SJSA1 (cell line): ENCODE results near the gene HRC. TPM values are rescaled to one million over a fixed set of nuclear protein-coding genes. Genes with fewer than 3 reads are reported as not detected.

Source experiments
- DNase-seq, 2 experiments: peaks; one replicate each; pipeline ENCODE4 v3.0.0-alpha.2; 2015 to 2020; ENCODE audit warnings: low spot score in 2 of 2, low read depth in 1 of 2
- H3K27ac ChIP-seq: fragments of 250-450 bp; sonication (Bioruptor Pico); 2 replicates; pipeline ENCODE4 v1.5.1; 2020; ENCODE audit warnings: mild to moderate bottlenecking, moderate library complexity
- H3K27me3 ChIP-seq: fragments of 250-450 bp; sonication (Bioruptor Pico); replicated peaks from 2 replicates; pipeline ENCODE4 v1.5.1; 2020; ENCODE audit warnings: mild to moderate bottlenecking, moderate library complexity
- H3K36me3 ChIP-seq: fragments of 250-450 bp; sonication (Bioruptor Pico); 2 replicates; pipeline ENCODE4 v1.5.1; 2020; ENCODE audit warnings: mild to moderate bottlenecking
- H3K4me1 ChIP-seq: fragments of 250-450 bp; sonication (Bioruptor Pico); replicated peaks from 2 replicates; pipeline ENCODE4 v1.6.1; 2021; ENCODE audit warnings: mild to moderate bottlenecking
- H3K4me3 ChIP-seq: fragments of 250-450 bp; sonication (Bioruptor Pico); 2 replicates; pipeline ENCODE4 v1.5.1; 2020; ENCODE audit warnings: mild to moderate bottlenecking
- H3K9me3 ChIP-seq: fragments of 250-450 bp; sonication (Bioruptor Pico); replicated peaks from 2 replicates; pipeline ENCODE4 v1.5.1; 2020; ENCODE audit warnings: mild to moderate bottlenecking
- total RNA-seq: library from RNA; depleted of rRNA; stranded (reverse); fragments of >200 nt; shearing (Covaris generic); gene quantifications from 2 replicates; pipeline ENCODE4 v1.2.3, GENCODE V29; 2014; rRNA removed

HRC gene
- total RNA-seq, 1 experiment from 2014 or later, result not detected

DNA sequence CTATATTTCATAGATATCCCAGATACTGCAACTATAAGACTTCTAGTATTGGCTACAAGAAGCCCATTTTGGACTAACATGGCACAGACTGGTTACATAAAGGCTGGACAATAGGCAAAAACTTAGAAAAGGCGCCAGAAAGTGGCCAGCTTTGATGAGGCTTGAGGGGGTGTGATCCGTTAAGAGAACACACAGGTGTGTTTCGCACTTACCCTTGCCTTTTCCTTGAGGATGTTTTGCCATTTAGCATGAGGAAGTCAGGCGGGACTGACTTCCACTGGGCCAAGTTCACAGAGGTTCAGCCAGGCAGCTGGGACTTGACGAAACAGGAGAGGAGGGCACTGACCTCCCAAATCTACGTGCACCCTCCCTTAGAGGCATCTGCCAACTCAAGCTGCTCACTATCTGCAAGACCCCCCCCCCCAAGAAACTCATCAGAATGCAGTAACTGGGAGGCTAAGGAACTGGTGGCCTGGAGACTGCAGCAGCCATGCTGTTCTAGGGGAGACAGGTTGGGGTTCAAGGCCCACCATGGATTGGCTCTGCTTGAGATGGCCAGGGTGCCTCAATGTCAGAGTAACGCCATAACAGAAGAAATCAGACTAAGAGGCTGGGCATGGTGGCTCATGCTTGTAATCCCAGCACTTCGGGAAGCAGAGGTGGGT, 45.5 kb downstream of the HRC start:
- no peaks in the 10 kb centered on the region for H3K27me3 ChIP-seq
- H3K36me3 ChIP-seq, result peaks cover 55% of the 10 kb centered on the region
- peaks cover 3% of the 10 kb centered on the region for H3K9me3 ChIP-seq
- no peak for DNase-seq
- peaks cover 33% of the 10 kb centered on the region for H3K4me1 ChIP-seq
- no peak overlapping the region for H3K27ac ChIP-seq
- H3K4me3 ChIP-seq, result no peak overlapping the region

DNA sequence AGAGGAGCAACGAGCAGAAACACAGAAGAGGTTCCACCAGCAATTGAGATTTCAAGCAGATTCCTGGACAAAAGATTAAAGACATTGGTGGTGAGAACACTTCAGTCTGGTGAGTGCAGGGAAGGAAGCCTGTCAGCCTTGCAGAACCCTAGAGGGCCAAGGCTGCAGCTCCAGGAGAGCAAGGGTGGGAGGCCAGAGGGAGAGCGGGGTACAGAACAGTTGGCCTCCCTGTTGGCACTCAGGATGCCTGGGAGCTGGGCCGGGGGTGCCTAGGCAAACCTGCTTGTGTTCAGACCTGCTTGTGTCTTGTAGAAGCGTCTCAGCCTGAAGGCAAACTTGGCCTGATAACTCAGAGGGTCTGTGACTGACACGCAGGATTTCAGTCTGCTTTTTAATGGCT, 46.1 kb downstream of the HRC start:
- Histone ChIP-seq H3K4me1 (peaks cover 30% of the 10 kb centered on the region), H3K27ac (no peak overlapping the region), H3K4me3 (no peak overlapping the region), H3K9me3 (peaks cover 2% of the 10 kb centered on the region), H3K27me3 (no peaks in the 10 kb centered on the region), H3K36me3 (peaks cover 60% of the 10 kb centered on the region)
- no peak for DNase-seq

DNA sequence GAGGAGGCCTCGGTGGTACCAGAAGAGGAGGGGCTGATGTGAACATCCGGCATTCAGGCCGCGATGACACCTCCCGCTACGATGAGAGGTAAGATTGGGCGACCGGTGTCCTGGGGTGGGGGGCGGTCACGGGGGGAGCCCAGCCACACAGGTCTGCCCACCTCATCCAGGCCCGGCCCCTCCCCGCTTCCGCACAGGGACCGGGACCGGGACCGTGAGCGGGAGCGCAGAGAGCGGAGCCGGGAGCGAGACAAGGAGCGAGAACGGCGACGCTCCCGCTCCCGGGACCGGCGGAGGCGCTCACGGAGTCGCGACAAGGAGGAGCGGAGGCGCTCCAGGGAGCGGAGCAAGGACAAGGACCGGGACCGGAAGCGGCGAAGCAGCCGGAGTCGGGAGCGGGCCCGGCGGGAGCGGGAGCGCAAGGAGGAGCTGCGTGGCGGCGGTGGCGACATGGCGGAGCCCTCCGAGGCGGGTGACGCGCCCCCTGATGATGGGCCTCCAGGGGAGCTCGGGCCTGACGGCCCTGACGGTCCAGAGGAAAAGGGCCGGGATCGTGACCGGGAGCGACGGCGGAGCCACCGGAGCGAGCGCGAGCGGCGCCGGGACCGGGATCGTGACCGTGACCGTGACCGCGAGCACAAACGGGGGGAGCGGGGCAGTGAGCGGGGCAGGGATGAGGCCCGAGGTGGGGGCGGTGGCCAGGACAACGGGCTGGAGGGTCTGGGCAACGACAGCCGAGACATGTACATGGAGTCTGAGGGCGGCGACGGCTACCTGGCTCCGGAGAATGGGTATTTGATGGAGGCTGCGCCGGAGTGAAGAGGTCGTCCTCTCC, 47.4 kb downstream of the HRC start:
- H3K4me3 ChIP-seq, result no peak overlapping the region
- H3K9me3 ChIP-seq, result no peaks in the 10 kb centered on the region
- H3K27me3 ChIP-seq, result no peaks in the 10 kb centered on the region
- DNase-seq, result no peak
- no peak overlapping the region for H3K27ac ChIP-seq
- H3K36me3 ChIP-seq, result peaks cover 68% of the 10 kb centered on the region
- peaks cover 26% of the 10 kb centered on the region for H3K4me1 ChIP-seq

DNA sequence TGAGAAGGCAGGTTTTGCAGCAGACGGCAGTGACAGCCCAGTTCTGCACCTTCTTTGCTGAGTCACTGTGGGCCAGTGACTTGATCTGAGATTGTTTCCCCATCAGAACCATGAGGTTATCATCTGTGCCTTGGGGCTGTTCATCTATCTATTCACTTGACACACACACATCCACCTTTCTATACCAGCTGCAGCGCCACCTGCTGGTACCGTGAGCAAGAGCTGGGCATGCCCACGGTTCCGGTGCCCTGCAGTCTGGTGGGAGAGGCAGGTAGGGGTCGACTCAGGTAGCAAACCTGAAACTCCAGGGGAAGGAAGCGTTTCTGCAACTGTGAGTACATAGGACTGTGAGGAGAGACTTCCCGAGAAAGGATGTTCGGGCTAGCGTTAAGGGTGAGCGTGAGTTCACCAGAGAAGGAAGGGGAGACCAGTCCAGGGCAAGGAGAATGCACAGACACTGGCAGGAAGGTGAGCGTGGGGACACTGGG, 48.5 kb downstream of the HRC start:
- peak in 1 of 2 experiments; percentile 69 for DNase-seq
- H3K4me3 ChIP-seq, result no peak overlapping the region
- H3K27ac ChIP-seq, result no peak overlapping the region
- peaks cover 26% of the 10 kb centered on the region for H3K4me1 ChIP-seq
- no peaks in the 10 kb centered on the region for H3K9me3 ChIP-seq
- no peaks in the 10 kb centered on the region for H3K27me3 ChIP-seq
- H3K36me3 ChIP-seq, result peaks cover 77% of the 10 kb centered on the region

DNA sequence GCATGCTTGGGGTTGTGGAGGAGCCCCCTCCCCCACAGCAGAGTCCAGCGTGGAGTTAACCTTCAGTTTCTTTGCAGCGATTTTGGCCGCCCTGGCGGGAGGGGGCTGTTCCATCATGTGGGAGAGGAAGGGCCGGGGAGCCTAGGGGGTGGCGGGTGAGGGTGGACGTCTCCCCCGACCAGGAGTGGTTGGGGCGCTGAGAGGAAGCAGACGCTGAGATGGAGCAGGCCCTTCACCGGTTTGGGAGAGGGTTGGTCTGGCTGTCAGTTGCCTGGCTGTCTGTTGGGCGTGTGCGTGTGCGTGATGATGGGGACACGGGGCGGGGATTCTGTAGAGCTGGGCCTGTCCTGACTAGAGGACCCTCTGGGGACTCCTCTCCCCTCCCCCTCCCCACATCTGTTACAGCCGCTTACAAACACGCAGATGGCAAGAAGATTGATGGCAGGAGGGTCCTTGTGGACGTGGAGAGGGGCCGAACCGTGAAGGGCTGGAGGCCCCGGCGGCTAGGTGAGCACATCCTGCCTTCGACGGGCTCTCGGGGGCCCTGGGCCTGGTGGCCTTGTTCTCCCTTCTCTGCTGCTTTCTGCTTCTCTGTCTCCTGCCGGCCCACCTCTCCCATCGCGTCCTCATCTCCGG, 50.8 kb downstream of the HRC start:
- no peak for DNase-seq

DNA sequence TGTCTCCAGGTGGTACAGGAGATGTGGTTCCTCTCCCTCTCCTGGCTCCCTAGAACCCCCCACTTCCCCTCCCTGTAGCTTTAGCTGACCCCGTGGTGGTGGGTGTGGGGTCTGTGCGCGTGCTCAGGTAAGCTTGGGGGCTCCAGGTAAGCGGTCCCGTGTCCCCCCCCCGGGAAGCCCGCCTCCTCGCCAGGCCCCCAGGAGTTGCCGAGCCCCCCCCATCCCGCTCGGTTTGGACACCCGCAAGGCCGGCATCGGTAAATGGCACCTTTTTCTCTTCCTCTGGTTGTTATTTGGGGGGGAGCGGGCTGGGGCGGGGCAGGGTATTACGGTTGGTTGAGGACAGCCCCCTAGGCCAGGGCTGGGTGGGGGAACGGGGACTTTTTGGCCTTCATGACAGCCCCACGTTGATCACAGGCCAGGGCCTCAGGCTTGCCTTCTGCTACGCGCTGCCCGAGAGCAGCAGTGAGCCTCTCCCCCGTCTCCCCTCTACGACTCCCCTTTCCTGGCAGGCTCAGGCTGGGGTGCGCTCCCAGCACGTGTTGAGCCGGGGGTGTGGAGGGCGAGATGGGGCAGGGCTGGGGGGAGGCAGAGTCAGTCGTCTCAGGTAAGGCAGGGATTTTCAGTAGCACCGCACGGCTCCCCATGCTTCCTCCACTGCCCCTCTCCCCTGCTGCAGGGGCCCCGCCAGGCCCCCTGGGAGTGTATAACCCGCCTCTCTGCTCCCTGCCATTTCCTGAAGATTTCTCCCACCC, 51.7 kb downstream of the HRC start:
- H3K36me3 ChIP-seq, result peaks cover 91% of the 10 kb centered on the region
- H3K27me3 ChIP-seq, result no peaks in the 10 kb centered on the region

More for the DNA sequence above, 50.8 kb downstream of the HRC start:
- peaks cover 91% of the 10 kb centered on the region for H3K36me3 ChIP-seq
- H3K9me3 ChIP-seq, result no peaks in the 10 kb centered on the region
- H3K27me3 ChIP-seq, result no peaks in the 10 kb centered on the region
- H3K27ac ChIP-seq, result no peak overlapping the region
- no peak overlapping the region for H3K4me3 ChIP-seq
- peaks cover 5% of the 10 kb centered on the region for H3K4me1 ChIP-seq

DNA sequence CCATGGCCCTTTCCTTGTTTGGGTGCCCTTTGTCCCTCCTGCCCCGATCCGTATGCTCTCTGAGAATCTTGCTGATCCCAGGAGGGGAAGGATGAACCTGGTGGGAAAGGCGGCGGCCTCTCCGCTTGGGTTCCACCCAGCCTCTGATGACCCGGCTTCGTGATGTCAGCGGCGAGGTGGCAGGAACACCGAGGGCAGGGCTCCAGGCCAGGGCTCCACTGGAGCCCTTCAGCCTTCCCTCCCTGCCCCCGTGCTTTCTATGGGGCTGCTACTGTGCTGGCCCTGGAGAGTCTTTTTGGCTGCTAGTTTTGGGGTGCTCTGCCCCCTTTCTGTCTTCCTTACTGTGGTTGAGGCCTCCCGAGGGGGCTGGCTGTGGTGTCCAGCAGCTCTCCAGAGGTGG, 52.9 kb downstream of the HRC start:
- no peak for DNase-seq
- Histone ChIP-seq H3K27ac (no peak overlapping the region), H3K36me3 (peaks cover 91% of the 10 kb centered on the region), H3K4me1 (no peaks in the 10 kb centered on the region), H3K27me3 (no peaks in the 10 kb centered on the region), H3K9me3 (no peaks in the 10 kb centered on the region), H3K4me3 (no peak overlapping the region)

More for the DNA sequence above, 51.7 kb downstream of the HRC start:
- Histone ChIP-seq H3K9me3 (no peaks in the 10 kb centered on the region), H3K4me3 (no peak overlapping the region), H3K27ac (no peak overlapping the region), H3K4me1 (no peaks in the 10 kb centered on the region)
- DNase-seq, result no peak

Other genes starting within 250 kb of the HRC start
- 0.16 and 1.7 TPM in 2 replicates for gene DHDH, start 221.7 kb downstream of the HRC start, total RNA-seq
- gene BAX, start 200.5 kb downstream of the HRC start, total RNA-seq, result 57.4 and 75.1 TPM in 2 replicates
- gene FTL, start 190.1 kb downstream of the HRC start, total RNA-seq, result 2,837 and 3,145 TPM in 2 replicates
- gene GYS1, start 162.1 kb downstream of the HRC start, total RNA-seq, result 19.5 and 38.2 TPM in 2 replicates
- 238 and 322 TPM in 2 replicates for gene RUVBL2, start 161.5 kb downstream of the HRC start, total RNA-seq
- gene LHB, start 138.3 kb downstream of the HRC start, total RNA-seq, result 0.34 TPM in 1 of 2 replicates, not detected in the other
- not detected in 2 replicates for gene CGB3, start 131.1 kb downstream of the HRC start, total RNA-seq
- gene CGB2, start 123.5 kb downstream of the HRC start, total RNA-seq, result not detected in 2 replicates
- gene CGB1, start 118.5 kb downstream of the HRC start, total RNA-seq, result 1.00 TPM in 1 of 2 replicates, not detected in the other
- not detected in 2 replicates for gene CGB5, start 111.5 kb downstream of the HRC start, total RNA-seq
- 0.61 TPM in 1 of 2 replicates, not detected in the other for gene CGB8, start 106.3 kb downstream of the HRC start, total RNA-seq
- gene CGB7, start 97.6 kb downstream of the HRC start, total RNA-seq, result 0.08 TPM in 1 of 2 replicates, not detected in the other
- gene NTF4, start 90.6 kb downstream of the HRC start, total RNA-seq, result not detected in 2 replicates
- not detected in 2 replicates for gene KCNA7, start 82.7 kb downstream of the HRC start, total RNA-seq
- gene SNRNP70, start 69.9 kb downstream of the HRC start, total RNA-seq, result 151 and 188 TPM in 2 replicates
- 15.9 and 21.6 TPM in 2 replicates for gene LIN7B, start 41.0 kb downstream of the HRC start, total RNA-seq
- gene C19orf73, start 36.3 kb downstream of the HRC start, total RNA-seq, result 4.3 TPM in 1 of 2 replicates, not detected in the other
- gene PPFIA3, start 35.9 kb downstream of the HRC start, total RNA-seq, result 3.4 and 3.6 TPM in 2 replicates
- 6.8 and 9.2 TPM in 2 replicates for gene TRPM4, start 2.4 kb upstream of the HRC start, total RNA-seq
- gene SLC6A16, start 169.8 kb upstream of the HRC start, total RNA-seq, result not detected in 2 replicates
- gene CD37, start 180.0 kb upstream of the HRC start, total RNA-seq, result not detected in 2 replicates
- gene TEAD2, start 207.0 kb upstream of the HRC start, total RNA-seq, result 27.7 and 33.7 TPM in 2 replicates
- 0.13 and 0.75 TPM in 2 replicates for gene DKKL1, start 208.5 kb upstream of the HRC start, total RNA-seq
- not detected in 2 replicates for gene KASH5, start 232.9 kb upstream of the HRC start, total RNA-seq